HG03135 (cell line): ENCODE data around the gene TMBIM4.
"Not testable (repeated sequence)": the region's sequence is repeated elsewhere in the genome, so short reads cannot be mapped to it uniquely, and the experiment has no call there.

Source experiments
- ATAC-seq: cut with Tn5 transposase; IDR thresholded peaks from one replicate; pipeline ENCODE4 v1.9.1; 2021; ENCODE audit warnings: mild to moderate bottlenecking, moderate library complexity; ENCODE audit not compliant: unreplicated experiment

Gene TMBIM4

DNA sequence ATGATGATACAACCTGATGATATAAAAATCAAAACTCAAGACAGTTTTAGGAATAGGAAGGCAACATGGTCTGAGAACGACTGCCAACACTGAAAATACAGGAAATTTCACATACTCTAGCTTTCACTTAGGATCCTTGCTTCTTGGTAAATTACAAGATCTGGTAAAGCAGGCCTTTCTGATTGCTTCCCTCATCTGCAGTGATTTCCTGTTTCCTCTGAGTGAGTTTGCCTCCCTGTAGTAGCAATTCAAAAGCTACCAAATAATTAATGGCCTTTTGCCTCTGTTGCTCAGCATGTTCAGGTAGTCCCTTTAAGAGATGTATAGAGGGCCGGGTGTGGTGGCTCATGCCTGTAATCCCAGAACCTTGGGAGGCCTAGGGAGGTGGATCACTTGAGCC lies 17.2 kb upstream of the TMBIM4 start:
- no peak for ATAC-seq

DNA sequence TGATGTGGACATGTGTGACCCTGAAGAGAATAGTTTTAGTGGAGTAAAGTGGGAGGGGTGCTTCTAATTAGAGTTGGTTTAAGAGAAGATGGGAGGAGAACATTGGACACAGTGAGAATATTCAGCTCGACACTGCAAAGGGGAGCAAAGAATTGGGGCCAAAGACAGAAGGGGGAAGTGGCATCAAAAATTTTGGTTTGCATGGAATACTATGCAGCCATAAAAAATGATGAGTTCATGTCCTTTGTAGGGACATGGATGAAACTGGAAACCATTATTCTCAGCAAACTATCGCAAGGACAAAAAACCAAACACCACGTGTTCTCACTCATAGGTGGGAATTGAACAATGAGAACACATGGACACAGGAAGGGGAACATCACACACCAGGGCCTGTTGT lies 15.0 kb upstream of the TMBIM4 start:
- not testable (repeated sequence) for ATAC-seq

DNA sequence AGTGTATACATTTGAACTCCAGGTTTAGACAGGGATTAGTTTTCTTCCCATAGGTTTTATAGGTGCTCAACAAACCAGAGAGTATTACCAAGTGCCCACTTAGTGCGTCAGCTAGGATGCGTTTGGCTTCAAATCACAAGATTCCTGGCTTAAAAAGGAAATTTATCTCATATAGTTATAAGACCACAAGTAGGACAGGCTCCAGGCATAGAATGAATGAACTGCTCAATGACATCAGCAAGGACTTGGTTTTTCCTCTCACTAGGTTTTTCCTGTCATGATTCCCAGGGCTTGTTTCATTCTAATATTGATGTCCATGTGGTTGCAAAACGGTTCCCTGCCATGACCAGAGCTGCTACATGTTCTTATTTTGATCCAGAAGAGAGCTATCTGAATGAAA lies 13.2 kb upstream of the TMBIM4 start:
- no peak for ATAC-seq

DNA sequence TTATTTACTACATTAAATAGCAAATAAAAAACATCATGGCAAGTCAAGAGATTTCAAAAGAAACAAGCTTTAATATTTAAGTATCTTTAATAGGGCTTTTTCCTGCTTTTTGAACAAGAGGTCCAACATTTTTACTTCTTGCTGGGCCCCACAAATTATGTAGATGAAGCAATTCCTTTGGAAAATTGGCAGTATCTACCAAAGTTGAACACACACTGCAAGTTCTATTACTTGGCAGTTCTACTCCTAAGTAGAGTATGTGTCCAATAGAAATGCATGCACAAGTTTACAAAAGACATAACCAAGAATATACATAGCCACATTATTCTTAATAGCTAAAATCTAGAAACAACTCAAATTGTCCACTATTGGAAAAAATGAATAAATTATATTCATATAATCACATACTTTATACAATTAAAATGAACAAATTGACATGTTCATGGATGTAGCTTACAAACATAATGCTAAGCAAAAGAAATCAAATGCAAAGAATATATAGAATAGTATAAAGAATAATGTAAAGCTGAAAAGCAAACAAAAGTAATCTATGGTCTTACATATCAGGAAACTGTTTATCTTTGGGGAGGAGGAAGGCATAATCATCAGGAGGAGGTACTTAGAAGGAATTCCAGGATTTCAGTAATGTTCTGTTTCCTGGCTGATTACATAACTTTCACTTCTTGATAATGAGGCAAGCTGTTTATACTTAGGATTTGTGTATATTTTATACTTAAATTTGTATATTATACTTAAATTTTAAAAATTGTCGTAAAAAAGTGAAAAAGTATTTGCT lies 6.5 kb upstream of the TMBIM4 start:
- no peak for ATAC-seq

DNA sequence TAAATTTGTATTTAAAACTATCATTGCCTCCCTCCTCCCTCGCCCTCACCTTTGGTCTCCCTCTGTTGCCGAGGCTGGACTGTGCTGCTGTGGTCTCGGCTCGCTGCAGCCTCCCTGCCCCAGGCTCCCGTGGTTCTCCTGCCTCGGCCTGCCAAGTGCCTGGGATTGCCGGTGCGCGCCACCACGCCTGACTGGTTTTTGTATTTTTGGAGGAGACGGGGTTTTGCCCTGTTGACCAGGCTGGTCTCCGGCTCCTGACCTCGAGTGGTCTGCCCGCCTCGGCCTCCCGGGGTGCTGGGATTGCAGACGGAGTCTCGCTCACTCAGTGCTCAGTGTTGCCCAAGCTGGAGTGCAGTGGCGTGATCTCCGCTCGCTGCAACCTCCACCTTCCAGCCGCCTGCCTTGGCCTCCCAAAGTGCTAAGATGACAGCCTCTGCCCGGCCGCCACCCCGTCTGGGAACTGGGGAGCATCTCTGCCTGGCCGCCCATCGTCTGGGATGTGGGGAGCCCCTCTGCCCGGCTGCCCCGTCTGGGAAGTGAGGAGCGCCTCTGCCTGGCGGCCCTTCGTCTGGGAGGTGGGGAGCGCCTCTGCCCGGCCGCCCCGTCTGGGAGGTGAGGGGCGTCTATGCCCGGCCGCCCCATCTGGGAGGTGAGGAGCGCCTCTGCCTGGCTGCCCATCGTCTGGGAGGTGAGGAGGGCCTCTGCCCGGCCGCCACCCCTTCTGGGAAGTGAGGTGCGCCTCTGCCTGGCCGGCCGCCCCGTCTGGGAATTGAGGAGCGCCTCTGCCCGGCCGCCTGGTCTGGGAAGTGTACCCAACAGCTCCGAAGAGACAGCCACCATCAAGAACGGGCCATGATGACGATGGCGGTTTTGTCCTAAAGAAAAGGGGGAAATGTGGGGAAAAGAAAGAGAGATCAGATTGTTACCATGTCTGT lies 4.9 kb upstream of the TMBIM4 start:
- ATAC-seq = not testable (repeated sequence)

DNA sequence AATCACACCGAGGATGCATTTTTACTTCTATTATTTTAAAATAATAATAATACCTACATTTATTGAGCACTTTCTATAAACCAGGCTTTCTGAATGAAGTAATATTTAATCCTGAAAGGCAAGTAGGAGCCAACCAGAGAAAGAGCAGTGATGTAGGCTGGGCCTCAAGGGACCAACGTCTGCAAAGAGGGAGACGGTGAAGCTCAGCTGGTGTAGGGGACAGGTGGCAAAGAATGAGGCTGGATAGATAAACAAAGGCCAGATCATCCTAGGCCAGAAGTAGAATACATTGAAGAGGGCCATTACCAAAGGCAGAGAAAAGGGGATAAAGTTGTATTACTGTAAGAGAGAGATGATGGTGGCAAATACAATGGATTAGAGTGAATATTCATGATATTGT lies 810 bp upstream of the TMBIM4 start:
- no peak for ATAC-seq

DNA sequence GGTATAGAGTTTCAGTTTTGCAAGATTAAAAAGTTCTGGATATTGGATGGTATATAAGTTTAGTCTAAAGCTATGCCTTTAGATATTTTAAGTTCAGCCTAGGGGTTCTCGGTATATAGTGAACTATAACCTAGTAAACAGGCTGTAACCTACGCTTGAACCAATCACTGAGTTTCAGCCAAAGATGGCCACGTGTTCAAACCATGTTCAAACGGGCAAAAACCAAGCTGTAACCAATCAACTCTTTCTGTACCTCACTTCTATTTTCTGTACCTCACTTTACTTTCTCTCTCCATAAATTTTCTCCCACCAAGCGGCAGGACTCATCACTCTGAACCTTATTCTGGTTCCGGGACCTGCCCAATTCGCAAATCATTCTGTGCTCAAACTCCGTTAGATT lies 1.4 kb downstream of the TMBIM4 start:
- ATAC-seq = no peak

DNA sequence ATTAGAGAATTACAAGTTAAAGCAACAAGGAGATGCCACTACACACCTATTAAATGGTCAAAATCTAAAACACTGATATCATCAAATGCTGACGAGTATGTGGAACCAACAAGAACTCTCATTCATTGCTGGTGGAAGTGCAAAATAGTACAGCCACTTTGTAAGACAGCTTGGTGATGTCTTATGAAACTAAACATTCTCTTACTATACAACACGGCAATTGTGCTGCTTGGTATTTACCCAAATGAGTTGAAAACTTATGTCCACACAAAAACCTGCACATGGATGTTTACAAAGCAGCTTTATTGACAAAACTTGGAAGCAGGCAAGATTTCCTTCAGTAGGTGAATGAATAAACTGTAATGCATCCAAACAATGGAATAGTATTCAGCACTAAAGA lies 3.2 kb downstream of the TMBIM4 start:
- no peak for ATAC-seq

DNA sequence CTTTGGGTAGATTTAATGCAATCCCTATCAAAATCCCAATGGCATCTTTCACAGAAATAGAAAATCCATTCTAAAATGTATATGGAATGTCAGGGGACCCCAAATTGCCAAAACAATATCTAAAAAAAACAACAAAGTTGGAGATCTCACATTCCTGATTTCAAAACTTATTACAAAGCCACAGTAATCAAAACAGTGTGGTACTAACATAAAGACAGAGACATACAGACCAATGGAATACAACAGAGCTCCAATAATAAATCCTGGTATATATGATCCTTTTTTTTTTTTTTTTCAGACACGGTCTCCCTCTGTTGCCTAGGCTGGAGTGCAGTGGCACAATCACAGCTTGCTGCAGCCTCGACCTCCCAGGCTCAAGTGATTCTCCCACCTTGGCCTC lies 4.7 kb downstream of the TMBIM4 start:
- ATAC-seq = no peak

DNA sequence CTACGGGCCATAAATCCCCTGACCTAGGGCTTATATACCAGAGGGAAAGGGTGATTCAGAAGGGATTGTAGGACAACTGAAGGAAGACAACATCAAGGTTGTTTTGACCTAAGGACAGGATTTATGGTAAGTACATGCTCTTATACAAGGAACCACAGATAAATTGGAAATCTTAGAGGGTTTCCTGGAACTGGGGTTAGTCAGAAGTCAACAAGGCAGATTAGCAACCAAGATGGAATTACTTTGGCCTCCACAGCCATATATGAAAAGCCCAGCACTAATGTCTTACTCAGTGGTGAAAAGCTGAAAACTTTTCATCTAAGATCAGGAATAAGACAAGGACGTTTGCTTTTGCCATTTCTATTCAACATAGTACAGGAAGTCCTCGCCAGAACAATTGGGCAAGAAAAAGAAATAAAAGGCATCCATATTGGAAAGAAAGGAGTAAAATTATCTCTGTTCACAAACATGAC lies 5.4 kb downstream of the TMBIM4 start:
- ATAC-seq = no peak

DNA sequence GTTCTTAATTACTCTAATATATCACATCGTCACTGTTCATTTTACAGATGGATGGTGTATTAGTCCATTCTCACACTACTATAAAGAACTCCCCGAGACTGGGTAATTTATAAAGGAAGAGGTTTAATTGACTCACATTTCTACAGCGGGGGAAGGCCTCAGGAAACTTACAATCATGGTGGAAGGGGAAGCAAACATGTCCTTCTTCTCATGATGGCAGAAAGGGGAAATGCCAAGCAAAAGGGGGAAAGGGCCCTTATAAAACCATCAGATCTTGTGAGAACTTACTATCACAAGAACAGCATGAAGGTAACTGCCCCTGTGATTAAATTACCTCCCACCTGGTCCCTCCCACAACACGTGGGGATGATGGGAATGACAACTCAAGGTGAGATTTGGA lies 6.5 kb downstream of the TMBIM4 start:
- ATAC-seq = no peak

DNA sequence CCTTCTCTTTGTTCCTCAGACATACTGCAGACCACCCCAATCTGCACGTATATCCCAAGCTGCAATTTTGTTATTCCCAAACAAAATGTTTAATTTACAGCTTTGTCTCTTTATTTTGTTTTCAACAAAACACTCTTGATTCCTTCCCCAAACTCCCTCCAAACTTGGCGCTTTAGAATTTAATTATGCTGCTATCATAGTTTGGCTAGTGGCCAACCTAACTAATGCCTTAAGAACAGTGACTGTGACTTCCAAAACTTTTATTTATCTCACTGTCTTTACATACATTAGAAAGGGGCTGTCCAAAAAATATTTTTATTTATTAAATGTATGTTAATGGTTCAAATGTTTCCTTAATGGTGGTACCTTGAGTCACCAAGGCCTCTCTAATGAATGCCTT lies 7.1 kb downstream of the TMBIM4 start:
- no peak for ATAC-seq

DNA sequence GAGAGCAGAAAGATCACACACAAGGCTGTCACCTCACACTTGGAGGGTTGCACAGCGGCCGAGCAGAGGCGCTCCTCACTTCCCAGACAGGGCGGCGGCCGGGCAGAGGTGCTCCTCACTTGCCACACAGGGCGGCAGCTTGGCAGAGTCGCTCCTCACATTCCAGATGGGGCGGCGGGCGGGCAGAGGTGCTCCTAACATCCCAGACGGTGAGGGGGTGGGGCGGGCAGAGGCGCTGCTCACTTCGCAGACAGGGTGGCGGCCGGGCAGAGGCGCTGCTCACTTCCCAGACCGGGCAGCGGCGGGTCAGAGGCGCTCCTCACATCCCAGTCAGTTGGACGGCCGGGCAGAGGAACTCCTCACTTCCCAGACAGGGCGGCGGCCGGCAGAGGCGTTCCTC lies 9.1 kb downstream of the TMBIM4 start:
- no peak for ATAC-seq

DNA sequence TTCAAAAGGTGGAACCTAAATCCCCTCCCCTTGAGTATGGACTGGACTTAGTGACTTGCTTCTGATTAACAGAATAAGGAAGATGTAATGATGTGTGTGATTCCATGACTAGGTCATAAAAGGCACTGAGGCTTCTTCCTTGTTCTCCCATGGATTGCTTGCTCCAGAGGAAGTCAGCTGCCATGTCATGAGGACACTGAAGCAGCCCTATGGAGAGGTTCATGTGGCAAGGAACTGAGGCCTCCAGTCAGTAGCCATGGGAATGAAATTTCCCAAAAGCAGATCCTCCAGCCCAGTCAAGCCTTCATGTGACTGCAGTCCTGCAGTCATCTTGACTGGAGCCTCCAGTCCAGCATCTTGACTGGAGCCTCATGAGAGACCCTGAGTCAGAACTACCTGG lies 10.7 kb downstream of the TMBIM4 start:
- ATAC-seq = no peak

DNA sequence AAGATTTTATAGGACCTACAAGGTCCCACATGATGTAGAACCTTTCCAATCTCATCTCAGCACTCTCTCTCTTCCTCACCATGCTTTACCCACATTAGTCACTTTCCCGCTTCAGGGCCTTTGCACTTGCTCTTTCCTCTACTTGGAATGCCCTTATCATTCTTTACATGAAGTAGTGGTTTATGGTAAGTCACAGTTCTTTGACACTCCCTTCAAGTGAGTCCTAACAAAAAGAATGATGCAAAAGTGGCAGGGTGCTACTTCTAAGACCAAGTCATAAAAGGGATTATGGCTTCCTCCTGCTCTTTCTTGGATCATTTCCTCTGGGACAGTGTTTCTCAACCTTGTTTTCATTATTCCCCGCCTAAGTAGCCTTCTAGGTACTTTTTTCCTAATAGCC lies 13.1 kb downstream of the TMBIM4 start:
- no peak for ATAC-seq

DNA sequence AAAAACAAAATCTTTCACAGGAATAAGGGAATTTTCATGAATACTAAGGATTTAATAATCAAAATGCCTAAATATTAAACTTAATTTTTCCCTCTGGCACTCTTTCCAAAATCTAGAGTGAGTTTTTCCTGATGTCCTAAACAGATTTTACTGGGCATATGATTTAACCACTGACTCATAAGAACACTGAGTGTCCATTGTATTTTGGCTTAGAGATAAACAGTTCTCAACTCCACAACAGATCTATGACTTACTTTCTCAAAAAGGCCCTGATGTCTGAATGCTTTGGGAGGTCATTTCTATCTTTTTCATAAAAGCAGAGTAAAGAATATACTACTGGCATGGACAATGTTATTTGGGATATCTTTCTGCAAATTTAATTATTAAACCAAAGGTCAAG lies 15.0 kb downstream of the TMBIM4 start:
- no peak for ATAC-seq

DNA sequence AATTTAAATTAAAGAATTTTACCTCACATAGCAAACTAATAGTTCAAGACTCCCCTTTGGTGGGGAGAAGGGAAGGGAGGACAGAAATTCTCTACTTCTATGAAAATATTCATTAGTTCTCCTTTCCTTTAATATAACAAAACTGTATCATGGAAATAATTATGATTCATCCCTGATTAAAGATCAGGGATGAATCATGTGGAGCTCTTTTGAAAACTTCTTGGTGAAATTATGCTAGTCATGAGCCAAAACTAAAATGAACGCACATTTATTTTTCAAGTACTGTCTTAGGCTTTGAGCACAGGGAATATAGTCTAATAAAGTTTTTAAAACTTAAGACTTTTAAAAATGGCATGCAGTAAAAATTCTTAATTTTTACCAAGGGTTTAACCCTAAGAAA lies 17.1 kb downstream of the TMBIM4 start:
- no peak for ATAC-seq

DNA sequence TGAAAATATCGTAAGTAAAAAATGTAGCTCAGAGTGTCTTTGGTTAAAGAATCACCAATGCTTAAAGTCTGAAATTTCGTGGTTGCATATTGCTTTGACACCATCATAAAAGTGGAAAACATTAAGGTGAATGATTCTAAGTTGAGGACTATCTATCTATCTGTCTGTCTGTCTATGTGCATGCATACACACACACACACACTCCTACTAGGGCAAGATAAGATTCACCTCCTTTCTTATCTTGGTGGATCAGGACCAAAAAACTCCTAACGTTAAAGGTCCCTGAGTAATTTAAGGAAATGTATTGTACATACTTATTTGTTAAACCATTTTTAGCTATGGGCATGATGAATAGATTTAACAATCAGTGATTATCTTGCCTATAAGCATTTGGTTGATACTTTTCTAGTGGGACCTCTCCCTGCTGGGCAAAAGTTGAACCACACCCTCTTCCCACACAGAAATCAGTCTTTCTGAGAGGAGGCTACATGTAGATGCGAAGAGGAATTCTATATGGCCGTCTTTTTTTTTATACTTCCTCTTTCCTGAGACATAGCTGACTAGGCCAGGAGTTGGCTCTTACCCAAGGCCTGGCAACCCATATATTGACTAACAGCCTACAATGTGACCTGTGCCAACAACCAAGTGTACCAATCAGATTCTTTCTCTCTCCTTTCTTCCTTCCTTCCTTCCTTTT lies 19.9 kb downstream of the TMBIM4 start:
- ATAC-seq = no peak

DNA sequence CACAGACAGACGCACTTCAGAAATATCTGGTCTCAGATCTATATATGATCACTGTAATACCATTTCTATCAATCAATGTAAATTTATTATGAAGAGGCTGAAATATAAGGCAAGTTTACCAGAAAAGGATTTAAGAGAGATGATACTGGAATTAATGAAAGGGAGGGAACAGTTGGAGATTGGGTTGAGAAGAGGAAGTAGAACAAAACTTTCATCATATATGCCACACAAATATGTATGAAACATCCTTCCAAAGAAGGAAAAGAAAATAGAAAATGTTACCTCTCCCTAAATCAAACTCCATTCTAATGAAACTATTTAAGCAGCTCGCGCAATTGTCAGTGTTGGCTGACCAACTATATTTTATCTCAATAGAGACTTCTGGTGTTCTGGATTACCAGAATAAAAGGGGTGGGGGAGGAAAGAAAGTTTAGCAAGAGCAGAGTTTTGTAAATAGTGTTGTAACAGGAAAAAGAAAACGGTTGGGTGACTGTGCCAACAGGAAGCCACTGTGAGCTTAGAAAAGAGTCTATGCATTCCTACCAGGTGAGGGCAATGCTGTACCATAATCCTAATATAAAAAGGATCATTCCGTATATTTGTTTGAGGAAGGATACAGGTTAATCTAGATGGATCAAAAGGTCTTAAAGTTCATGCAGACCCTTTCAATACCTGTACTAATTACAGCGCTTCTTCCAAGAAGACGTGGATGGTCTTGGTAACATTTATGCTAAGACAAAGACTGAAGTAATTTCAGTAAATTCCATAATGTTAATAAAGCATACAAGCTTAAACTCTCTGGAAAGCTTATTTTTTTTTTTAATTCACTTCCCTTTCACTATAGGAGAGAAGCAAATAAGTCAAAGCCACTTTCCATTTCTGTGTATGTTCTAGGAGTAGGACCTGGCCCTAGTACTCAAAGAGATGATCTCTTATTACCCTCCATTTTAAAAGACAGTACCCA lies 24.7 kb downstream of the TMBIM4 start:
- no peak for ATAC-seq

DNA sequence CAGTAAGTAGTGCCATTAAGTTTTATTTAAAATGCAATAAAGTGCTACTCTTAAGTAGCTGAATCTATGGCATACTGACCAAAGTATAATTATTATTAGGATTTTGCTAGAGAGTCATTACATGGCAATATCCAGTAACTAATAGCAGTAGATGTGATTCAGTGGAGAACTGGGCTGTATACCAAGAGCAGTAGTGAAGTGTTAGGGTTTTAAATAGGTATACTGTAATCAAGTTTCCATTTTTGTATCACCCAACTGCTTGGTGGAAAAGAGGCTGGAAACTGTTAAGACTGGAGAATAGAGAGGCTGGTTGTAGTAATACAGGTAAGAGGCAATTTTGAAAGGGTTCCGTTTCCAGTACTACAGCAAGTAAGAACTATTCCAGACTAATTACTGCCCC lies 25.9 kb downstream of the TMBIM4 start:
- no peak for ATAC-seq
